ENCODE results near the gene CAMTA1. TPM values are rescaled to one million over a fixed set of nuclear protein-coding genes. Genes with fewer than 3 reads are reported as not detected.

CAMTA1 gene
- total RNA-seq, 1 donor from 2014 or later, result 81.6 TPM

DNA sequence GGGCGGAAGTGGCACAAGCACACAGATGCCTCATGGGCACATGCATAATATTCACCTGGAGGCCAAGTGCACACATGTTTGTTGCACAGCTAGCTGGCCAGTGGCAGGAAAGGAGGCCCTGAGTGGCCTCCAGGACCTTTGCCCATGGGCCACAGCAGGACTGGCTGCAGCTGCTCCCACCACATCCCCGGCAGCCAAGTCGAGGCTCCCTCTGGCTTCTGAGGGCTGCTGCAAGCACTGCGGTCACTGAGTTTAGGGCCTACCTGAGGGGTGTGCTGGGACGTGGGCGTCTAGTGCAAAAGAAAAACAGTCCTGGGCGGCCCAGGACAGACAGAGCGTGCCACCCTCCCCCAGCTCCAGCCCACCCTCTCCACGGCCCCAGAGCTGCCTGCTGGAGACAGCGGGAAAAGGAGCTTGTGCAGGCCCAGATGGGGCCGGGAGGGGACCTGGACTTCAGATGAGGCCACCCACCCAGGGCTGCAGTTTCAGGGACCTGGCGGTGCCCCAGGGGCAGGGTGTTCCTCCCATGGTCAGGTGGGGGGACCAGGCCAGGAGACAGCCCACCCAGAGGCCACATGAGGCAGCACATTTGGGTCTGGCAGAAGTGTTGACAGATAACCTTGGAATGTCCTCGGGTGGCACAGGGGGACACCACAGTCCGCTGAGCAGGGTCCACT lies 720.0 kb downstream of the CAMTA1 start:
- no peaks in the 10 kb centered on the region for H3K9me3 Mint-ChIP-seq (ENCODE audit: unreplicated experiment)
- H3K36me3 Mint-ChIP-seq (ENCODE audit: unreplicated experiment), result no peaks in the 10 kb centered on the region
- DNase-seq (ENCODE audit: extremely low spot score, unreplicated experiment), result no peak
- peaks cover 5% of the 10 kb centered on the region for H3K4me1 Mint-ChIP-seq (ENCODE audit: unreplicated experiment)
- H3K27ac Mint-ChIP-seq (ENCODE audit: unreplicated experiment), result no peak overlapping the region
- no peaks in the 10 kb centered on the region for H3K27me3 Mint-ChIP-seq (ENCODE audit: unreplicated experiment)
- no peak for TF ChIP-seq CTCF (IDR thresholded peaks at IDR 0.05)
- H3K4me3 Mint-ChIP-seq (ENCODE audit: unreplicated experiment), result no peak overlapping the region

DNA sequence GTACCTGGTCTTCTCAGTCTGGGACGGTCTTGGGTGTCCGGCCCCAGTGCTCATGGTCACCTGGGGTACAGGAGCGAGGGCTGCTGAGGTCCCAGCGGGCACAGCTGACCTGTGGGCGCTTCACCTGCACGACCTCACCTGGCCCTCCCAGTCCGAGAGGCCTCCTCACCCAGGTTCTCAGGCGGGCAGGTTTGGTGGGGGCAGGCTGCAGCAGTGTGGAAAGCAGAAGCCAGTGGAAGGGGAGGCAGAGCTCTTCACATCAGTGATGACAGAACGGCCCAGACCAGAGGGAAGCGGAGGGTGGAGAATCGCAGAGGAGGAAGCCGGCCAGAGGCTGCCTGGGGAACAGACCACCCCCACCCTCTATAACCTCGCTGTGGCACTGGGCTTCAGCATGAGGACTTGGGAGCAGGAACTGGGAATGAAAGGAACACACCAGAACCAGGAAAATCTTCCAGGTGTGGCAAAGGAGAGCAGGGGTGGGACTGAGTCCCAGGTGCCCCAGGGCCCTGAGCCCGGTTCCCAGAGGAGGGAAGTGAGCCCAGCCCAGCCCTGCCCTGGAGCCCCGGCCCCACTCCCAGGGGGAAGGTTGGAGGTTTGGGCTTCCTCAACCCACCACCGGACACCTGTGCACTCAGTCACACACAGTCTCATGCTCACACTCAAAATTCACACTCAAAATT lies 720.7 kb downstream of the CAMTA1 start:
- Mint-ChIP-seq H3K4me1 (ENCODE audit: unreplicated experiment) (peaks cover 4% of the 10 kb centered on the region), H3K4me3 (ENCODE audit: unreplicated experiment) (no peak overlapping the region), H3K36me3 (ENCODE audit: unreplicated experiment) (no peaks in the 10 kb centered on the region), H3K27ac (ENCODE audit: unreplicated experiment) (no peak overlapping the region), H3K9me3 (ENCODE audit: unreplicated experiment) (no peaks in the 10 kb centered on the region), H3K27me3 (ENCODE audit: unreplicated experiment) (no peaks in the 10 kb centered on the region)
- no peak for DNase-seq (ENCODE audit: extremely low spot score, unreplicated experiment)
- TF ChIP-seq CTCF (IDR thresholded peaks at IDR 0.05), result no peak

DNA sequence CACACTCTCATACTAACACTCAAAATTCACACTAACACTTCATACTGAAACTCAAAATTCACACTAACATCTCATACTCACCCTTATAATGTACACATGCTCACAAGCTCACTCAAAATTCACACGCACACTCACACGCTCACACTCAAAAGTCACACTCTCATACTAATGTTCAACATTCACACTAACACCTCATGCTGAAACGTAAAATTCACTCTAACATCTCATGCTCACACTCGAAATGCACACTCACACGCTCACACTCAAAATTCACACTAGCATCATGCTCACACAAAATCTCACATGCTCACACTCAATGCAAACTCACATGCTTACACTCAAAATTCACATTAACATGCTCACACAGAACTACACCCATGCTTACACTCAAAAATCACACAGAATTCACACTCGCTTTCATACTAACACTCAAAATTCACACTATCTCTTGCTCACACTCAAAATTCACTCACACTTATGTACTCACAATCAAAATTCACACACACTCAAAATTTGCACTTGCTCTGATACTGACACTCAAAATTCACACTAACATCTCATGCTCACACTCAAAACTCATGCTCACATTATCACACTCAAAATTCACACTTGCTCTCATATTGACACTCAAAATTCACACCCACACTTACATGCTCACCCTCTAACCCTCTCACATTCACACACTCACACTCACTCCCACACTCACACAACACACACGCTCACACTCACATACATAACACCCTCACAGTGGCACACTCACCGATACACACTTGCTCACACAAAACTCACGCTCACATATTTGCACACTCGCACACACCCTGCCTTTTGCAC lies 721.4 kb downstream of the CAMTA1 start:
- H3K4me3 Mint-ChIP-seq (ENCODE audit: unreplicated experiment), result no peak overlapping the region
- no peaks in the 10 kb centered on the region for H3K9me3 Mint-ChIP-seq (ENCODE audit: unreplicated experiment)
- no peak overlapping the region for H3K27ac Mint-ChIP-seq (ENCODE audit: unreplicated experiment)
- no peak for TF ChIP-seq CTCF (IDR thresholded peaks at IDR 0.05)
- H3K36me3 Mint-ChIP-seq (ENCODE audit: unreplicated experiment), result no peaks in the 10 kb centered on the region
- no peaks in the 10 kb centered on the region for H3K27me3 Mint-ChIP-seq (ENCODE audit: unreplicated experiment)
- H3K4me1 Mint-ChIP-seq (ENCODE audit: unreplicated experiment), result no peaks in the 10 kb centered on the region
- DNase-seq (ENCODE audit: extremely low spot score, unreplicated experiment), result no peak

GRCh38 chr1:7507285-7508019 lies 722.2 kb downstream of the CAMTA1 start:
- no peak overlapping the region for H3K4me3 Mint-ChIP-seq (ENCODE audit: unreplicated experiment)
- TF ChIP-seq CTCF (IDR thresholded peaks at IDR 0.05), result no peak
- no peak for DNase-seq (ENCODE audit: extremely low spot score, unreplicated experiment)
- no peaks in the 10 kb centered on the region for H3K9me3 Mint-ChIP-seq (ENCODE audit: unreplicated experiment)
- no peaks in the 10 kb centered on the region for H3K4me1 Mint-ChIP-seq (ENCODE audit: unreplicated experiment)
- H3K36me3 Mint-ChIP-seq (ENCODE audit: unreplicated experiment), result no peaks in the 10 kb centered on the region
- no peaks in the 10 kb centered on the region for H3K27me3 Mint-ChIP-seq (ENCODE audit: unreplicated experiment)
- H3K27ac Mint-ChIP-seq (ENCODE audit: unreplicated experiment), result no peak overlapping the region
